Limb (tissue), 2 donors: ENCODE data around the gene RASSF4.
"Not testable (repeated sequence)": the region's sequence is repeated elsewhere in the genome, so short reads cannot be mapped to it uniquely, and the experiment has no call there.

Experiments
- DNase-seq, 2 donors: peaks; one replicate each; pipeline ENCODE4 v3.0.0-alpha.2; 2016; ENCODE audit errors: extremely low spot score in 2 of 2

The RASSF4 gene

GRCh38 chr10:45003432-45004000 is 43.9 kb downstream of the RASSF4 start:
- DNase-seq: no peak

- no peak for DNase-seq
Measured at GRCh38 chr10:45004661-45005060, 45.1 kb downstream of the RASSF4 start.

- no peak for DNase-seq
Measured at GRCh38 chr10:45005284-45005683, 45.7 kb downstream of the RASSF4 start.

- no peak for DNase-seq
Measured at GRCh38 chr10:45006276-45007030, 46.9 kb downstream of the RASSF4 start.

GRCh38 chr10:45008524-45009161 is 49.0 kb downstream of the RASSF4 start:
- peak in 1 of 2 donors; percentile 87 for DNase-seq

GRCh38 chr10:45014557-45014956 is 55.0 kb downstream of the RASSF4 start:
- not testable (repeated sequence) for DNase-seq

- DNase-seq: no peak
Measured at GRCh38 chr10:45015590-45015989, 56.0 kb downstream of the RASSF4 start.

- DNase-seq: no peak
Measured at GRCh38 chr10:45023426-45023825, 63.8 kb downstream of the RASSF4 start.

GRCh38 chr10:45034301-45034700 is 74.7 kb downstream of the RASSF4 start:
- DNase-seq: no peak

GRCh38 chr10:45035673-45036072 is 76.1 kb downstream of the RASSF4 start:
- no peak for DNase-seq

- no peak for DNase-seq
Measured at GRCh38 chr10:45040921-45041542, 81.4 kb downstream of the RASSF4 start.

- DNase-seq: no peak
Measured at GRCh38 chr10:45044290-45044689, 84.7 kb downstream of the RASSF4 start.
